Activated CD8-positive, alpha-beta memory T cell treated with anti-CD3 and anti-CD28 coated beads for 1 hour (primary cell): ENCODE measurements around the gene IL36B.
"Not testable (repeated sequence)": the region's sequence is repeated elsewhere in the genome, so short reads cannot be mapped to it uniquely, and the experiment has no call there.

Source experiments
- DNase-seq, 2 donors: peaks; one replicate each; pipeline ENCODE4 v3.0.0-alpha.2; 2020; ENCODE audit warnings: low read depth in 1 of 2; ENCODE audit errors: extremely low read depth in 1 of 2

IL36B gene

DNA sequence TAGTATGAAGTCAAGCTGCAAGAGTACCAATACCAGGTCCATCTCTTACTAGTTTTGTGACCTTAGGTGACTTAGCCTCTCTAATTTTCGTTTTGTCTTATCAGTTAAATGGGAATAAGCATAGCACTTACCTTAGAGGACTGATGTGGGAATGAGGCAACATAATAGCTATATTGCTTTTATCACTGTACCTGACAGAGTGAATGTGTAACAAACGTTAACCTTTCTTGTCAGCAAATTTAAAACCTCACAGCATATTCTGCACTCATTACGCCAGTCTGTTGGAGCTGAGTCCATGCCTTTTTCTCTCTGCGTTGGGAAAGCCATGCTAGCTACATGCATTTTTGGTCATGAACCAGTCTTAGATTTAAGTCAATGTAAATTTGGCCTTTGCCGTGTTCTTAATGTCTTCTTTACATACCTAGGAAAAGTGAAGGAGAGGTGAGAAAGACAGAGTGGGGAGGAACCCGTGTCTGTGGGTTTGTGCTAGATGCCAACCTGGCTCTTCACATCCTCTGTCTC is at the start of gene IL36B:
Gene IL36B (minus strand): TSS at position 472 of the 522 bp plus-strand sequence.
- DNase-seq = no peak

DNA sequence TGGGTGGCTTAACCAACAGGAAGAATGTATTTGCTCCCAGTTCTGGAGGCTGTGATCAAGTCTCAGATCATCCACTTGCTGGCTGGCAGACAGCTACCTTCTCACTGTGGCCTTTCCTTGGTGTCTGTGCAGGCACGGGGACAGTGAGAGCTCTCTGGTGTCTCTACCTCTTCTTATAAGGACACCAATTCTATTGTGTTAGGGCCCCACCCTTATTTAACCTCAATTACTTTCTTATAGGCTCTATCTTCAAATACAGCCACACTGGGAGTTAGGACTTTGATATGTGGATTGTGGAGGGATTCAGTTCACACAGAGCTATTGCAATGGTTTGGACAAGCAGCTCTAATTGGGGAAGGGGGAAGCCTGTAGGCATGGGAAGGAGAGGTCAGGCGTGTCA is 49.5 kb upstream of the IL36B start:
- no peak for DNase-seq

GRCh38 chr2:113098532-113098931 is 45.9 kb upstream of the IL36B start:
- DNase-seq = no peak

DNA sequence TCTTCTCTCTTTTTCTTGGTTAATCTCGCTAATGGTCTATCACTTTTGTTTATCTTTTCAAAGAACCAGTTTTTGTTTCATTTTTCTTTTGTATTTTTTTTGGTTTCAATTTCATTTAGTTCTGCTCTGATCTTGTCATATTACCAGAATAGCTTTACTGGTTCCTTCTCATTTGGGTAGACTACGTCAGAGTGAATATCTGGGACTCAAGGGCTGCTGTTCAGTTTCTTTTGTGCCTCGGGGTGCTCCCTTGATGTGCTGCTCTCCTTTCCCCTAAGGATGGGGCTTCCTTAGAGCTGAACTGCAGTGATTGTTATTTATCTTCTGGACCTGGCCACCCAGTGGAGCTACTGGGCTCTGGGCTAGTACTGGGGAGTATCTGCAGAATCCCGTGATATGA is 45.4 kb upstream of the IL36B start:
- no peak for DNase-seq

GRCh38 chr2:113096842-113097618 is 44.4 kb upstream of the IL36B start:
- DNase-seq = not testable (repeated sequence)

DNA sequence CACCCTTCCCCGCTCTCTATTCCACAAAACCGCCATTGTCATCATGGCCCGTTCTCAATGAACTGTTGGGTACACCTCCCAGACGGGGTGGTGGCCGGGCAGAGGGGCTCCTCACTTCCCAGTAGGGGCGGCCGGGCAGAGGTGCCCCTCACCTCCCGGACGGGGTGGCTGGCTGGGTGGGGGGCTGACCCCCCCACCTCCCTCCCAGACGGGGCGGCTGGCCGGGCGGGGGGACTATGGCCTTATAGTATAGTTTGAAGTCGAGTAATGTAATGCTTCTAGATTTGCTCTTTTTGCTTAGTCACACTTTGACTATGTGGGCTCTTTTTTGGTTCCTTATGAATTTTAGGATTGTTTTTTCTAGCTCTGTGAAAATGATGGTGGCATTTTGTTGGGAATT is 43.6 kb upstream of the IL36B start:
- DNase-seq = not testable (repeated sequence)

- no peak for DNase-seq
Measured at GRCh38 chr2:113093613-113093977, 40.9 kb upstream of the IL36B start.

DNA sequence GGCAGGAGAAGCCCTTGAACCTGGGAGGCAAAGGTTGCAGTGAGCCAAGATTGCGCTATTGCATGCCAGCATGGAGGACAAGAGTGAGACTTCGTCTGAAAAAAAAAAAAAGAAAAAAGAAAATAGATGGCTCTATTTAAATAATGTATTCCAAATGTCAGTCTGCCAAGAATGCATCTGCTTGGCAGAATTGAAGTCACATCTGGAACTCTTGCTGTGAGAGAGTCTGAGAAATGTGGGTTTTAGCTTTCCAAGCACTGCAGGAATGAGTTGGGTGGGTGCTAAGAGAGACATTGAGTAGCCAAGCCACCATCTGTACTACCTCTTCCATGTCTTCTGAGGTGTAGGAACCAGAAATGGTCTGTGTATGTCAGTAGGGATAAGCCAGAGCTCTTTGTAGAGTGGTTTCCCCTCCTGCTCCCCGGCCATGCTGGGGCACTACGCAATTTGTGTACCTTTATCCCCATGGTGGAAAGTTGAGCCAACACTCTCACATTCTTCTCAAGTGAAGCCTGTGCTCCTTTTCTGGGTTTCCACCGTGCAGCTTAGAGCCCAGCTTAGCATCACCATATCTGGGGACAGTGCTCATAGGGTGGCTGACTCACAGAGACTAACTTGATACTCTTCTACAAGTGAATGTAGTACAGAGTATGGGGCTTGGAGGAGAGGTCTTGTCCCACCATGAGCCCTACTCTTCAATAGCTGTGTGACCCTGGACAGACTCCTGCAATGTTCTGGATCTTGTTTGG is 40.4 kb upstream of the IL36B start:
- DNase-seq = no peak

- DNase-seq = no peak
Measured at GRCh38 chr2:113091231-113091896, 38.7 kb upstream of the IL36B start.

DNA sequence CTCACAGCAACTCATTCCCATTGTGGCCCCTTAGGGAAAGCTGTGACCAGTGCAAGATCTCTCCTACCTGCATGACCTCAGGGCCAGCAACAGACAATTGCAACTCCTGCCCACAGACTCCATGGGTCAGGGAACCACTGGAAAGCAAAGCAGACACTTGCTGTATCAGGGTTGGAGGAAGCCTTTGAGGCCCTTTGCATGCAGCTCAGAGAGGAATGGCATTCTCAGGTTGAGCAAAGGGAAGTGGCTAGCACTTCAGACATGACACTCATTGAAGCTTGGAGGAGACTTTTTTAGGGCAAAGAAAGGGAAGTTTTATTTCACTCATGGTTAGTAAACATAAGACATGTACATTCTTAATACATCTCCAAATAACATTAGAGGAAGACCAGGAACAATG is 37.2 kb upstream of the IL36B start:
- no peak for DNase-seq

DNA sequence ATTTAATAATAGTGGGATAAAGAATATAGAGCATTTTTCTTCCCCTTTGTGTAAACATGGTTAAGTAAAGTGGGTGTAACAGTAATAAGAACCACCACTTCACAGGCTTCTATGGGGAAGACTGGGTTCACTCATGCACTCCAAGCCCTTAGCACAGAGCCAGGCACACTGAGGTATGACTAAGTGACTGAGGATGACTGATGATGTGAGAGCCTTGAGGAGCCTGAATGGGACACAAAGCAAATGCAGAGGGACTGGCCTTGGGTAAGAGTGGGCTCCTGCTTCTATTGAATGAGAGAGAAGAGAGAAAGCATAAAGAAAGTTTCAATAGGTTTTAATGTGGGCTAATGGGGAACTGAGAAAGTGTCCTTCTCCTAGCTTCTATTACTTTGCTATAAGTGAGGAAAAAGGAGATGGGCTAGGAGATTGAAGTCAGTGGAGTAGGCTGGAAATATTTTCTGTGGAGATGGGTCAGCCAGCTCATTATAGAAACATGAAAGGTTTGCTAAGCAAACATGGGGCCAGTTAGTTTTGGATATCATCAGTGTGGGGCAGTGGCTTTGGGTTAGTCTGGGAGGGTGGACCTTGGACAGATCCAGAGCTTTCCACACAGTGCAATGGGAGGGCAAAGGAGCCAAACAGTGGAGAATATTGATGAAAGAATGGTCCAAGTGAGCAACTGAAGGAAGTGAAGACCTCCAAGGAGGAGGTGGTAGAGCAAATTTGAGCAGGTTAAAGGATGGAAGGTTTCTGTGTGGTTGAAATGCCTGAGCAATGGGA is 35.7 kb upstream of the IL36B start:
- no peak for DNase-seq

DNA sequence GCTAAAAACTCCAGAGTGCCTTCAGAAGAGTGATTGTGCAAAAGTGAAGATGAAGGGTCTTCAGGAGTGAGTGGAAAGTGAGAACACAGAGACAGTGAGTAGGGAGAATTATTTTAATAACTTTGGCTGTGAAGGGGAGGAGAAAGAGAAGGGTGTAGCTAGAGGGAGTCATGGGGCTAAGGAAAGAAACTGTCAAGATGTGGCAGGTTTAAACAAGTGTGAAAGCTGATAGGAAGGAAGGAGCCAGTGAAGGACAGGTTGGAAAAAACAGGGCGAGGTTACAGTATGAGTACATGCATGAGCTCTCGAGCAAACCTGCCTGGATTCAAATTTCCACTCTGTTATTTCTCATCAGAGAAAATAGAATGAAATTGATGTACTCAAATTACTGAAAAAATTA is 32.9 kb upstream of the IL36B start:
- no peak for DNase-seq

GRCh38 chr2:113084249-113085000 is 31.8 kb upstream of the IL36B start:
- no peak for DNase-seq

GRCh38 chr2:113083296-113083695 is 30.6 kb upstream of the IL36B start:
- no peak for DNase-seq

DNA sequence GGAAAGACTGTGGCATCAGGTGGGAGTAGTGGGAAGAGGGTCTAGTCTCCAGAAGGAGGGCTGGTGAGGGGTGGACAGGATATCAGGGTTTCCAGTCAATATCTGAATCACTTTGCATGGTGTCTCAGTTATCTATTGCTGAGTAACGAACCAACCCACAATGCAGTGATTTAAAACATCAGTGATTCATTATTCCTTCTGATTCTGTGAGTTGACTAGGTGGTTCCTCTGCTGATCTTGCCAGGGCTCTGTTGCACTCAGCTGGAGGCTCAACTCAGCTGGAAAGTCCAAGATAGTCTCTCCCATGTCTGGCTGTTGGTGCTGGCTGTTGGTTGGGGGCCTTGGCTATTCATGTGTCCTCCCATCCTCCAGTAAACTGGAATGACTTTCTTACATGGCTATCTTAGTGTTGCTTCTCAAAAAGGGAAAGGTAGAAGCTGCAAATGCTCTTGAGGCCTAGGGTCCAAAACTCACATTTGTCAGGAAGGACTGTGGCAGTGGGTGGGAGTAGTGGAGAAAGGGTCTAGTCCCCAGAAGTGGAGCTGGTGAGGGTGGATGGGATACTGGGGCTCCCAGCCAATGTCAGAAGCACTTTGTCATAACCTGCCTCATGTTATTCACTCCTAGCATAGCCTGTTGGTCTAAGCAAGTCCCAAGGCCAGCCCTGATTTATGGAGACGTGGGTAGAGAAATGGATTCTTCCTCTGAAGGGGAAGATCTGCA is 29.0 kb upstream of the IL36B start:
- DNase-seq = no peak

DNA sequence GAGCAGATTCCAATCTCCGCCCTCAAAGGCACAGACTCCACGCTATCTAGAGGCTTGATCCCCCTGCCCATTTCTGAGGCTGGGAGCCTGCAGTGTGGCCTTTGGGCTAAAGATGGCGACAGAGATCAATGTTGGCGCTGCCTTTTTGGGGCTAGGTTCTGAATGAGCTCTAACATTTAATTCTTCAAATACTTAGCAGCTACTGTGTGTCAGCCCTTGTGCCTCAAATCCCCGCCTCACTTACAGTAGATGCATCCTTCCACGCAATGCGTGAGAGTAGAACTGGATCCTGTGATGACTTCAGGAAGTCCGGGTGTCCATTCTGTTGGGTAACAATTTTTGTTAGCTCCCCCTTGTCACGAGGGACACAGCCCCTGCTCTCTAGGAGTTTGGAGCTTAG is 27.5 kb upstream of the IL36B start:
- no peak for DNase-seq

DNA sequence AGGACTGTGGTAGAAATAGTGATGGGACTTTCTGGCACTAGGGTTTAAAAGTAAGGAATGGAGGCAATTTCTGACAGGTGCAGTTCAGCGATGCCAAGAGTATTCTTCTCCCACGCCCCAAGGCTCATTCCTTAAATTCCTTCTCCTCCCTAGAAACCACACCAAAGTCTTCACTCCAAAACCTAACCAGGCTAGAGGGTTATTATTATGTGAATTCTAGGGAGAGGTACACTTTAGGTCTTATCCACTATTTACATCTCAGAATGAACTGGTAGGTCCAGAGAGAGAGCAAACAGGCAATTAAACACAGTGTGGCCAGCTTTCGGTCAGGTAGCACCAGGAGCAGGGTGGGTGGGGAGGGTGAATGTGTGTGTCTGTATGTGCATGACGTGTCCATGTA is 26.5 kb upstream of the IL36B start:
- no peak for DNase-seq

- DNase-seq = no peak
Measured at GRCh38 chr2:113078350-113078839, 25.7 kb upstream of the IL36B start.

DNA sequence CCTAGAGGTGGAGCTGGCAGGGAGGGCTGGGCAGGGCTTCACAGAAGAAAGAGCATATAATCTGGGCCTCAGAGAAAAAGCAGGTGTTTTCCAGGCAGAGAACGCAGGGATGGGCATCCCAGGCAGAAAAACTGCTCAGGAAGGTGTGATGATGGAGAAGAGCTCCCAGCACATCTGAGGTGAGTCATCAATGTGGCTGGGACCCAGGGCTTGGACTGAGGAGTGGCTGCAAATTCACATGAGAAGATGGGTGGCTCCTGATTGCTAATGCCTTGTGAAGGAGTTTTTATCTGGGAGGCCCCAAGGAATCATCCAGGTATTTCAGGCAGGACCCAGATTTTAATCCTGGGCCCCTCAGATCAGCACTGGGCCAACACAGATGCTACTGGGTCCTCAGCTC is 25.3 kb upstream of the IL36B start:
- no peak for DNase-seq
